ENCODE data around the gene HMGCR. TPM values are rescaled to one million over a fixed set of nuclear protein-coding genes. Genes with fewer than 3 reads are reported as not detected.

The HMGCR gene
- total RNA-seq, 1 donor from 2014 or later, result 163 TPM

GRCh38 chr5:75363726-75364495 lies 26.9 kb downstream of the HMGCR start:
- TF ChIP-seq, protein P1, sequence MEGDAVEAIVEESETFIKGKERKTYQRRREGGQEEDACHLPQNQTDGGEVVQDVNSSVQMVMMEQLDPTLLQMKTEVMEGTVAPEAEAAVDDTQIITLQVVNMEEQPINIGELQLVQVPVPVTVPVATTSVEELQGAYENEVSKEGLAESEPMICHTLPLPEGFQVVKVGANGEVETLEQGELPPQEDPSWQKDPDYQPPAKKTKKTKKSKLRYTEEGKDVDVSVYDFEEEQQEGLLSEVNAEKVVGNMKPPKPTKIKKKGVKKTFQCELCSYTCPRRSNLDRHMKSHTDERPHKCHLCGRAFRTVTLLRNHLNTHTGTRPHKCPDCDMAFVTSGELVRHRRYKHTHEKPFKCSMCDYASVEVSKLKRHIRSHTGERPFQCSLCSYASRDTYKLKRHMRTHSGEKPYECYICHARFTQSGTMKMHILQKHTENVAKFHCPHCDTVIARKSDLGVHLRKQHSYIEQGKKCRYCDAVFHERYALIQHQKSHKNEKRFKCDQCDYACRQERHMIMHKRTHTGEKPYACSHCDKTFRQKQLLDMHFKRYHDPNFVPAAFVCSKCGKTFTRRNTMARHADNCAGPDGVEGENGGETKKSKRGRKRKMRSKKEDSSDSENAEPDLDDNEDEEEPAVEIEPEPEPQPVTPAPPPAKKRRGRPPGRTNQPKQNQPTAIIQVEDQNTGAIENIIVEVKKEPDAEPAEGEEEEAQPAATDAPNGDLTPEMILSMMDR (IDR thresholded peaks at IDR 0.05; ENCODE audit: unreplicated experiment), result no peak
- Mint-ChIP-seq H3K9me3 (ENCODE audit: low read depth) (no peaks in the 10 kb centered on the region), H3K4me3 (ENCODE audit: low read depth) (no peak overlapping the region), H3K36me3 (ENCODE audit: insufficient read depth) (peaks cover 17% of the 10 kb centered on the region), H3K27ac (peak overlapping the region; percentile 51), H3K4me1 (ENCODE audit: low read depth) (peaks cover 4% of the 10 kb centered on the region), H3K27me3 (no peaks in the 10 kb centered on the region)
- DNase-seq (ENCODE audit: low spot score, unreplicated experiment), result no peak

GRCh38 chr5:75364571-75365280 lies 27.7 kb downstream of the HMGCR start:
- Mint-ChIP-seq H3K27me3 (no peaks in the 10 kb centered on the region), H3K27ac (peak overlapping the region; percentile 76), H3K4me1 (ENCODE audit: low read depth) (peaks cover 4% of the 10 kb centered on the region), H3K4me3 (ENCODE audit: low read depth) (no peak overlapping the region), H3K9me3 (ENCODE audit: low read depth) (no peaks in the 10 kb centered on the region), H3K36me3 (ENCODE audit: insufficient read depth) (peaks cover 13% of the 10 kb centered on the region)
- TF ChIP-seq, protein P1 (IDR thresholded peaks at IDR 0.05; ENCODE audit: unreplicated experiment), result no peak
- DNase-seq (ENCODE audit: low spot score, unreplicated experiment), result no peak

GRCh38 chr5:75365740-75366139 lies 28.7 kb downstream of the HMGCR start:
- H3K9me3 Mint-ChIP-seq (ENCODE audit: low read depth), result no peaks in the 10 kb centered on the region
- DNase-seq (ENCODE audit: low spot score, unreplicated experiment), result no peak
- TF ChIP-seq, protein P1 (IDR thresholded peaks at IDR 0.05; ENCODE audit: unreplicated experiment), result no peak
- H3K4me3 Mint-ChIP-seq (ENCODE audit: low read depth), result no peak overlapping the region
- no peaks in the 10 kb centered on the region for H3K4me1 Mint-ChIP-seq (ENCODE audit: low read depth)
- peaks cover 4% of the 10 kb centered on the region for H3K36me3 Mint-ChIP-seq (ENCODE audit: insufficient read depth)
- H3K27ac Mint-ChIP-seq, result no peak overlapping the region
- no peaks in the 10 kb centered on the region for H3K27me3 Mint-ChIP-seq

- TF ChIP-seq, protein P1 (IDR thresholded peaks at IDR 0.05; ENCODE audit: unreplicated experiment), result no peak
- H3K4me3 Mint-ChIP-seq (ENCODE audit: low read depth), result no peak overlapping the region
- no peaks in the 10 kb centered on the region for H3K4me1 Mint-ChIP-seq (ENCODE audit: low read depth)
- H3K9me3 Mint-ChIP-seq (ENCODE audit: low read depth), result no peaks in the 10 kb centered on the region
- DNase-seq (ENCODE audit: low spot score, unreplicated experiment), result no peak
- peak overlapping the region; percentile 89 for H3K27ac Mint-ChIP-seq
- H3K36me3 Mint-ChIP-seq (ENCODE audit: insufficient read depth), result peaks cover 4% of the 10 kb centered on the region
- no peaks in the 10 kb centered on the region for H3K27me3 Mint-ChIP-seq
Observed at GRCh38 chr5:75366787-75367186, 29.8 kb downstream of the HMGCR start.

DNA sequence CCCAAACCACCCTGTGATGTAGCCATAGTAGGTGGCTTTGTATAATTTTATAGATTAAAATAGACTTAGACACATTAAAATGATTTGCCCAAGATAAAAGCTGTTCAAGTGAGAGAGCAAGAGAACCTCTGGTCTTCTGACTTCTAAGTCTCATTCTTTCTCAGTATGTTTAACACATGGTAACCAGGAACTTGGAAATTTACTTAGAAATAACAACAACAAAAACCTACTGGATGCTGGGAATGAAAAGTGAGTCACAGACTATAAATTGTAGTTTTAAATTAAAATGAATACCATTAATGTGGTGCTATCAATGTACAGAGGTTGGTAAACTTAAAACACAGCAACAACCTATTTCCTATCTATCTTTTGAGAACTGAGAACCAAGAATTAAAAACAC lies 30.4 kb downstream of the HMGCR start:
- no peak for DNase-seq (ENCODE audit: low spot score, unreplicated experiment)
- Mint-ChIP-seq H3K27ac (no peak overlapping the region), H3K9me3 (ENCODE audit: low read depth) (no peaks in the 10 kb centered on the region), H3K36me3 (ENCODE audit: insufficient read depth) (peaks cover 4% of the 10 kb centered on the region), H3K27me3 (no peaks in the 10 kb centered on the region), H3K4me3 (ENCODE audit: low read depth) (no peak overlapping the region), H3K4me1 (ENCODE audit: low read depth) (no peaks in the 10 kb centered on the region)
- TF ChIP-seq, protein P1 (IDR thresholded peaks at IDR 0.05; ENCODE audit: unreplicated experiment), result no peak
